Nephron (organoid): ENCODE results near the gene DCAF6.

Experiments used
- H3K27ac Mint-ChIP-seq, 3 experiments: 2 replicates each; pipeline ENCODE4 v1.8.0; 2020; ENCODE audit warnings: mixed read lengths in 3 of 3, mild to moderate bottlenecking in 2 of 3, moderate library complexity in 1 of 3
- H3K27me3 Mint-ChIP-seq: 2 replicates; pipeline ENCODE4 v1.8.0; 2021; ENCODE audit warnings: low read depth, mild to moderate bottlenecking, moderate library complexity, mixed read lengths
- H3K36me3 Mint-ChIP-seq: 2 replicates; pipeline ENCODE4 v1.8.0; 2020; ENCODE audit warnings: low read depth, mixed read lengths
- H3K4me1 Mint-ChIP-seq: 2 replicates; pipeline ENCODE4 v1.8.0; 2020; ENCODE audit warnings: mixed read lengths
- H3K4me3 Mint-ChIP-seq, 3 experiments: 2 replicates each; pipeline ENCODE4 v1.8.0; 2020; ENCODE audit warnings: mild to moderate bottlenecking in 3 of 3, mixed read lengths in 3 of 3, moderate library complexity in 2 of 3
- H3K9me3 Mint-ChIP-seq: 2 replicates; pipeline ENCODE4 v1.8.0; 2020; ENCODE audit warnings: mixed read lengths
- TF ChIP-seq, protein P1 (sequence below), 3 experiments: fragments of 200-600 bp; sonication (generic); IDR thresholded peaks; one replicate each; pipeline ENCODE4 v1.5.0; 2021; ENCODE audit warnings: antibody characterized with exemption in 3 of 3; ENCODE audit not compliant: unreplicated experiment in 3 of 3

The DCAF6 gene

DNA sequence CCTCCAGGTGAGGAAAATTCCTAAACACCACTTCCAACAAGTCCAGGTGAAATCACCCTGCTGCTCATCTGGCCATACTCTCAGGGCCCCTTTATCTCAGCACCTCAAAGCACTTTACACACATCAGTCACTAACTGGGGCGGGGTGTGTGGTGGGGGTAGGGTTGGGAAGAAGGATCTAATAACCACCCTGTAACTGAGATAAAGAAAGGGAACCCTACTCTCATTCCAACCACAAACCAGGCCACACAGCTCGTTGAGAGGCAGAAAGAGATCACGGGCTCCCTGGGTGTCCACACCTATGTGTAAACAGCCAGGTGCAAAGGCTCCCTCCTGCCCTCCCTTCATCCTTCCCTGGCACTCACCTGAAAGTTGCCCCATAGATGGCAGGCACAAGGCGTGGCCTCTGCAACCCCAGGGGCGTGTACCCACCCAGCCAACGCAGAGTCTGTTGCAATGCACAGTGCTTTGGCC, 179.9 kb downstream of the DCAF6 start:
- H3K27ac Mint-ChIP-seq = no peak overlapping the region
- H3K4me1 Mint-ChIP-seq = peaks cover 22% of the 10 kb centered on the region
- H3K27me3 Mint-ChIP-seq = no peaks in the 10 kb centered on the region
- H3K9me3 Mint-ChIP-seq = peaks cover 11% of the 10 kb centered on the region
- H3K36me3 Mint-ChIP-seq = peaks cover 74% of the 10 kb centered on the region
- TF ChIP-seq, protein P1, sequence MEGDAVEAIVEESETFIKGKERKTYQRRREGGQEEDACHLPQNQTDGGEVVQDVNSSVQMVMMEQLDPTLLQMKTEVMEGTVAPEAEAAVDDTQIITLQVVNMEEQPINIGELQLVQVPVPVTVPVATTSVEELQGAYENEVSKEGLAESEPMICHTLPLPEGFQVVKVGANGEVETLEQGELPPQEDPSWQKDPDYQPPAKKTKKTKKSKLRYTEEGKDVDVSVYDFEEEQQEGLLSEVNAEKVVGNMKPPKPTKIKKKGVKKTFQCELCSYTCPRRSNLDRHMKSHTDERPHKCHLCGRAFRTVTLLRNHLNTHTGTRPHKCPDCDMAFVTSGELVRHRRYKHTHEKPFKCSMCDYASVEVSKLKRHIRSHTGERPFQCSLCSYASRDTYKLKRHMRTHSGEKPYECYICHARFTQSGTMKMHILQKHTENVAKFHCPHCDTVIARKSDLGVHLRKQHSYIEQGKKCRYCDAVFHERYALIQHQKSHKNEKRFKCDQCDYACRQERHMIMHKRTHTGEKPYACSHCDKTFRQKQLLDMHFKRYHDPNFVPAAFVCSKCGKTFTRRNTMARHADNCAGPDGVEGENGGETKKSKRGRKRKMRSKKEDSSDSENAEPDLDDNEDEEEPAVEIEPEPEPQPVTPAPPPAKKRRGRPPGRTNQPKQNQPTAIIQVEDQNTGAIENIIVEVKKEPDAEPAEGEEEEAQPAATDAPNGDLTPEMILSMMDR (IDR thresholded peaks at IDR 0.05; ENCODE audit: unreplicated experiment in 3 of 3) = no peak
- no peak overlapping the region for H3K4me3 Mint-ChIP-seq

DNA sequence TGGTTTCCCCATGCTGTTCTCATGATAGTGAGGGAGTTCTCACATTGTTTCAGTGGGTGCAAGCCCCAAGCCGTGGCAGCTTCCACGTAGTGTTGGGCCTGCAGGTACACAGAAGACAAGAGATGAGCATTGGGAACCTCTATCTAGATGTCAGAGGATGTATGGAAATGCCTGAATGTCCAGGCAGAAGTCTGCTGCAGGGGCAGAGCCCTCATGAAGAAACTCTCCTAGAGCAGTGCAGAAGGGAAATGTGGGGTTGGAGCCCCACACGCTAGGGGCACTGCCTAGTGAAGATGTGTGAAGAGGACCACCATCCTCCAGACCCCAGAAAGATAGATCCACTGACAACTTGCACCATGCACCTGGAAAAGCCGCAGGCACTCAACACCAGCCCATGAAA, 183.3 kb downstream of the DCAF6 start:
- Mint-ChIP-seq H3K9me3 (peaks cover 11% of the 10 kb centered on the region), H3K4me3 (no peak overlapping the region), H3K36me3 (peaks cover 78% of the 10 kb centered on the region), H3K27me3 (no peaks in the 10 kb centered on the region), H3K27ac (peak overlapping the region in 1 of 3 experiments; percentile 18), H3K4me1 (peaks cover 29% of the 10 kb centered on the region)
- TF ChIP-seq, protein P1 (IDR thresholded peaks at IDR 0.05; ENCODE audit: unreplicated experiment in 3 of 3) = no peak

DNA sequence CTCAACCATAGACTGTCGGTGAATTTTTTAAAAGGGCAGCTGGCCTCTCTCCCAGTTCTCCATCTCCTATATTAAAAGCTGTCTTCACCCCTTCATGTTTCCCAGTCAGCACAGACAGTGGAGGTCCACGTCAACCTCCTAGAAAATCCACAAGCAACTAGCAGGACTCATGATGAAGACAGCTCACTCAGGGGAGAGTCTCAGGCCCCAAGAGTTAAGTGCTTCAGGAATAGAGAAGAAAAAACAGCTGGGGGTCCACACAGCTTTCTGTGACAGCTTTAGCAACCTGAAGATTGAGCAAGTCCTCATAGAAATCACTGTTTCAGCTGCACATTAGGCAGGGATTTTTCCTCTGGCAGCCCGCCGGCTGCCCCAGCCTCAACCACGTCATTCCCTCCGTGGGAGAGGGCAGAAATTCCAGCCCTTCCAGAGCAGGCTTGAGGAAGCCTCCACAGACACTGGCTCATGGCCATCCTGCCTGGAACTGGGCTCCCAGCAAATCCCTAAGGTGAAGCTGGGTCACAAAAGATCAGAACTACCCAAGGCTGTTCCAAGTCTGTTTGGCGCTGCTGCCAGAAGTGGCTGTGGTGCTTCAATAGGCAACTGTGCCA, 185.0 kb downstream of the DCAF6 start:
- TF ChIP-seq, protein P1 (IDR thresholded peaks at IDR 0.05; ENCODE audit: unreplicated experiment in 3 of 3) = no peak

DNA sequence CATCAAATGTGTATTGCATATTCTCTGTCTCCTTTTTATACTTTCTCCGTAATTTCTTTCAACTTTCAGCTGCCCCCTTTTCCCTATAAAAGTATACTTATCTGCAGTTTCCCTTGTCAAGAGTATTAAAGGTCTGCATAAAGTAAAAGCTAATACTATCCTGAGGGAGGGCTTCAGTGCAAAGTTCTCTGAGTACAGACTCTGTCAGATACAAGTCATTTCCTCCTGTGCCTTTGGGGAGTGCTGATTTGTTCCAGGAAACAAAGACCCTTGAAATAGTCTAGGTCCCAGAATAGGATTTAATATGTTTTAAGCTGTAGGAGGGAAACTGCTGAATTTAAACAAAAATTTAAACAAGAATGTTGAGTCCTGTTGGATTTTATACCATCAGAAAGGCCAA, 188.6 kb downstream of the DCAF6 start:
- Mint-ChIP-seq H3K27me3 (no peaks in the 10 kb centered on the region), H3K4me3 (no peak overlapping the region), H3K36me3 (peaks cover 88% of the 10 kb centered on the region), H3K27ac (peak overlapping the region in 2 of 3 experiments; percentile 1 to 2), H3K4me1 (peaks cover 27% of the 10 kb centered on the region), H3K9me3 (peaks cover 7% of the 10 kb centered on the region)
- TF ChIP-seq, protein P1 (IDR thresholded peaks at IDR 0.05; ENCODE audit: unreplicated experiment in 3 of 3) = no peak

More for the DNA sequence above, 185.0 kb downstream of the DCAF6 start:
- peaks cover 27% of the 10 kb centered on the region for H3K4me1 Mint-ChIP-seq
- peak overlapping the region in 2 of 3 experiments; percentile 8 to 68 for H3K27ac Mint-ChIP-seq
- H3K9me3 Mint-ChIP-seq = peaks cover 11% of the 10 kb centered on the region
- peaks cover 84% of the 10 kb centered on the region for H3K36me3 Mint-ChIP-seq
- H3K4me3 Mint-ChIP-seq = no peak overlapping the region
- no peaks in the 10 kb centered on the region for H3K27me3 Mint-ChIP-seq
